Progenitor cell of endocrine pancreas (in vitro differentiated cells): ENCODE results near the gene ABLIM1. TPM values are rescaled to one million over a fixed set of nuclear protein-coding genes. Genes with fewer than 3 reads are reported as not detected.

Experiments
- DNase-seq: peaks from one replicate; pipeline ENCODE4 v3.0.0; 2021; ENCODE audit warnings: low spot score; ENCODE audit not compliant: unreplicated experiment
- H3K27ac Mint-ChIP-seq: 2 replicates; pipeline ENCODE4 v1.8.0; 2021; ENCODE audit warnings: mild to moderate bottlenecking, moderate library complexity, mixed read lengths
- H3K27me3 Mint-ChIP-seq: 2 replicates; pipeline ENCODE4 v1.8.0; 2021; ENCODE audit warnings: mixed read lengths
- H3K36me3 Mint-ChIP-seq: 2 replicates; pipeline ENCODE4 v1.8.0; 2022; ENCODE audit warnings: mixed read lengths; ENCODE audit not compliant: insufficient read depth
- H3K4me1 Mint-ChIP-seq: 2 replicates; pipeline ENCODE4 v1.8.0; 2021; ENCODE audit warnings: low read depth, mixed read lengths
- H3K4me3 Mint-ChIP-seq: 2 replicates; pipeline ENCODE4 v1.8.0; 2021; ENCODE audit warnings: low read depth, mild to moderate bottlenecking, moderate library complexity, mixed read lengths
- H3K9me3 Mint-ChIP-seq: 2 replicates; pipeline ENCODE4 v1.8.0; 2021; ENCODE audit warnings: low read depth, mixed read lengths
- CTCF ChIP-seq: fragments of 200-600 bp; sonication (generic); IDR thresholded peaks from one replicate; pipeline ENCODE4 v1.5.0; 2021; ENCODE audit warnings: antibody characterized with exemption, mild to moderate bottlenecking; ENCODE audit not compliant: unreplicated experiment
- total RNA-seq: library from RNA; stranded (reverse); gene quantifications from 2 replicates; pipeline ENCODE4 v1.2.1, GENCODE V29; 2021

ABLIM1 gene
- total RNA-seq, 1 donor from 2014 or later, result 59.1 TPM

- TF ChIP-seq CTCF, result no peak
- H3K27ac Mint-ChIP-seq, result peak overlapping the region; percentile 77
- H3K4me1 Mint-ChIP-seq, result peaks cover 41% of the 10 kb centered on the region
- no peaks in the 10 kb centered on the region for H3K27me3 Mint-ChIP-seq
- no peak overlapping the region for H3K4me3 Mint-ChIP-seq
- no peak for DNase-seq
- peaks cover 2% of the 10 kb centered on the region for H3K9me3 Mint-ChIP-seq
- peaks cover 6% of the 10 kb centered on the region for H3K36me3 Mint-ChIP-seq
These were observed 142.7 kb downstream of the ABLIM1 start for GRCh38 chr10:114515298-114515914.

GRCh38 chr10:114513381-114513792 is 144.7 kb downstream of the ABLIM1 start:
- H3K36me3 Mint-ChIP-seq, result peaks cover 4% of the 10 kb centered on the region

GRCh38 chr10:114511881-114512280 is 146.2 kb downstream of the ABLIM1 start:
- peaks cover 4% of the 10 kb centered on the region for H3K9me3 Mint-ChIP-seq
- no peak overlapping the region for H3K27ac Mint-ChIP-seq
- peaks cover 25% of the 10 kb centered on the region for H3K4me1 Mint-ChIP-seq
- peaks cover 4% of the 10 kb centered on the region for H3K36me3 Mint-ChIP-seq
- H3K27me3 Mint-ChIP-seq, result no peaks in the 10 kb centered on the region
- DNase-seq, result no peak
- H3K4me3 Mint-ChIP-seq, result no peak overlapping the region
- no peak for TF ChIP-seq CTCF

More at GRCh38 chr10:114513381-114513792, 144.7 kb downstream of the ABLIM1 start:
- H3K4me3 Mint-ChIP-seq, result no peak overlapping the region
- no peaks in the 10 kb centered on the region for H3K27me3 Mint-ChIP-seq
- H3K27ac Mint-ChIP-seq, result no peak overlapping the region
- no peak for DNase-seq
- TF ChIP-seq CTCF, result no peak
- peaks cover 28% of the 10 kb centered on the region for H3K4me1 Mint-ChIP-seq
- peaks cover 4% of the 10 kb centered on the region for H3K9me3 Mint-ChIP-seq

GRCh38 chr10:114508376-114508775 is 149.7 kb downstream of the ABLIM1 start:
- no peaks in the 10 kb centered on the region for H3K27me3 Mint-ChIP-seq
- H3K4me3 Mint-ChIP-seq, result no peak overlapping the region
- H3K4me1 Mint-ChIP-seq, result peaks cover 31% of the 10 kb centered on the region
- DNase-seq, result no peak
- H3K27ac Mint-ChIP-seq, result no peak overlapping the region
- peaks cover 4% of the 10 kb centered on the region for H3K36me3 Mint-ChIP-seq
- TF ChIP-seq CTCF, result no peak
- peaks cover 4% of the 10 kb centered on the region for H3K9me3 Mint-ChIP-seq

DNA sequence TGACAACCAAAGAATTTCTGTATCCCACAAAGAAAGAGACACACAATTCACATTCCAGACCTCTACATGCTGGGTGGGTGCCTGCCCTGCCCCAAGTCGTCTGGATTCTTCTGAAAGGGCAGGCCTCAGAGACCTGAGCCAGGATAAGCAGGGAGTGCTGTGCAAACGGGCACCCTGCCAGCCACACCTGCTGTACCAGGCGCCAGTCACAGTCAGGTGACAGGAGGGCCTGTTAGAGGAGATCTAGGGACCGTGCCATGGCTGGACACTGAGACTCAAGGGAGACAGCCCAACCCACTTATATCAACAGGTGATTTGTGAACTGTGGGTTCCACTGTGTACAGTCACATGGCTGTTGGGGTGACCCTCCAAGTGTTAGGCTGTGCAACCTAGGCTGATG is 150.6 kb downstream of the ABLIM1 start:
- peaks cover 4% of the 10 kb centered on the region for H3K36me3 Mint-ChIP-seq
- H3K27me3 Mint-ChIP-seq, result no peaks in the 10 kb centered on the region
- no peak overlapping the region for H3K4me3 Mint-ChIP-seq
- peak overlapping the region; percentile 58 for H3K27ac Mint-ChIP-seq
- peaks cover 4% of the 10 kb centered on the region for H3K9me3 Mint-ChIP-seq
- no peak for DNase-seq
- peaks cover 30% of the 10 kb centered on the region for H3K4me1 Mint-ChIP-seq
- no peak for TF ChIP-seq CTCF
